A673 (cell line): ENCODE data around the gene SLC44A3. TPM values are rescaled to one million over a fixed set of nuclear protein-coding genes. Genes with fewer than 3 reads are reported as not detected.

Experiments used
- BruUV-seq: library from RNA; stranded (reverse); fragments of 400-500 nt; replicated peaks from 2 replicates; lab custom pipeline; 2021; lab: Mats Ljungman, UMichigan
- CTCF ChIA-PET: fragments of 300-600 bp; sonication (Branson Sonifier 250); formaldehyde crosslinking; loops from one replicate; lab custom pipeline; 2022; ENCODE audit warnings: antibody characterized with exemption; lab: Charles Lee
- POLR2A ChIA-PET: fragments of 300-600 bp; sonication (Branson Sonifier 250); formaldehyde crosslinking; loops from one replicate; lab custom pipeline; 2022; ENCODE audit warnings: antibody characterized with exemption; ENCODE audit not compliant: low non-redundant PET; lab: Charles Lee
- DNase-seq: peaks from one replicate; pipeline ENCODE4 v3.0.0-alpha.2; 2015; ENCODE audit warnings: low spot score
- H3K27ac ChIP-seq: fragments of 200-600 bp; sonication (generic); 2 replicates; pipeline ENCODE4 v1.5.1; 2016; ENCODE audit warnings: mixed run types, low read depth, mild to moderate bottlenecking, mixed read lengths, antibody characterized with exemption, low read length; ENCODE audit not compliant: poor library complexity, severe bottlenecking
- H3K27me3 ChIP-seq: fragments of 200-600 bp; sonication (generic); replicated peaks from 2 replicates; pipeline ENCODE4 v1.6.1; 2017; ENCODE audit warnings: mixed run types, low read depth, mild to moderate bottlenecking, mixed read lengths, antibody characterized with exemption, low read length; ENCODE audit not compliant: insufficient read depth, poor library complexity
- H3K36me3 ChIP-seq: fragments of 200-600 bp; sonication (generic); 2 replicates; pipeline ENCODE4 v1.6.1; 2016; ENCODE audit warnings: mixed run types, mild to moderate bottlenecking, mixed read lengths, antibody characterized with exemption, low read length; ENCODE audit not compliant: insufficient read depth, poor library complexity, severe bottlenecking
- H3K4me1 ChIP-seq: fragments of 200-600 bp; sonication (generic); 2 replicates; pipeline ENCODE4 v1.6.1; 2017; ENCODE audit warnings: mixed run types, mild to moderate bottlenecking, mixed read lengths, antibody characterized with exemption, low read length; ENCODE audit not compliant: insufficient read depth, poor library complexity, severe bottlenecking
- H3K4me3 ChIP-seq: fragments of 200-600 bp; sonication (generic); 2 replicates; pipeline ENCODE4 v1.5.1; 2016; ENCODE audit warnings: low read depth, mixed run types, mild to moderate bottlenecking, mixed read lengths, low read length; ENCODE audit not compliant: poor library complexity, severe bottlenecking
- H3K9me3 ChIP-seq: fragments of 200-600 bp; sonication (generic); 2 replicates; pipeline ENCODE4 v1.6.1; 2016; ENCODE audit warnings: mixed run types, low read depth, mild to moderate bottlenecking, mixed read lengths, antibody characterized with exemption, low read length; ENCODE audit not compliant: poor library complexity, severe bottlenecking
- EZH2 ChIP-seq: fragments of 200-600 bp; sonication (generic); IDR thresholded peaks from 2 replicates; pipeline ENCODE4 v1.6.1; 2017; ENCODE audit warnings: borderline replicate concordance, low read depth, mild to moderate bottlenecking, mixed read lengths, antibody characterized with exemption, low read length; ENCODE audit not compliant: poor library complexity, severe bottlenecking
- intact Hi-C: fragments of 100-400 bp; cut with micrococcal nuclease; formaldehyde crosslinking; loops from one replicate; pipeline ENCODE4 v1.10.0; 2022; ENCODE audit not compliant: unreplicated experiment
- total RNA-seq: library from RNA; stranded (reverse); gene quantifications from 2 replicates; pipeline ENCODE4 v1.2.3, GENCODE V29; 2021
- TF ChIP-seq, protein P1 (sequence below): fragments of 300-800, 200-600 bp; sonication (generic); conservative IDR thresholded peaks from 2 replicates; pipeline ENCODE4 v1.5.1; 2017; ENCODE audit warnings: low read depth, mild to moderate bottlenecking, antibody characterized with exemption, low read length, moderate library complexity, mixed read lengths

The SLC44A3 gene
- total RNA-seq, 1 experiment from 2014 or later: not detected

DNA sequence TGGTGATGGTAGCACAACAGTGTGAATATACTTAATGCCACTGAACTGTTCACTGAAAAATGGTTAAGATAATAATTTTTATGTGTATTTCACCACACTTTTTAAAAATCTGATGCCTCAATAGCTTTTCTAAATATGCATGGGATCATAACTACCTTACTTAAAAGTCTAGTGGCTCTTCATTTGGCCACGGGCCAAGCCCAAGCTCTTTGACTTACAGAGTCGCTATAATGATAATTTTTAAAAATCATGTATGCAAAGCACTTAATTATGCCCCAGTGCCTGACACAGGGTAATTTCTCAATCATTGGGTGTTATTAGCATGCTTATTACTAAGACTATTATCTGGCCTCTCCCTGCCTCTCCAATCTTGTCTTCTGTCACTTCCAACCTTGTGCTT, 114.4 kb downstream of the SLC44A3 start:
- DNase-seq: no peak
- Histone ChIP-seq H3K27me3 (no peaks in the 10 kb centered on the region), H3K27ac (peak overlapping the region; percentile 60), H3K4me3 (no peak overlapping the region), H3K4me1 (peaks cover 29% of the 10 kb centered on the region), H3K36me3 (no peaks in the 10 kb centered on the region), H3K9me3 (no peaks in the 10 kb centered on the region)
- no TSS peak for BruUV-seq
- POLR2A ChIA-PET: no interaction called here
- intact Hi-C loops: no loop called here
- TF ChIP-seq, protein P1, sequence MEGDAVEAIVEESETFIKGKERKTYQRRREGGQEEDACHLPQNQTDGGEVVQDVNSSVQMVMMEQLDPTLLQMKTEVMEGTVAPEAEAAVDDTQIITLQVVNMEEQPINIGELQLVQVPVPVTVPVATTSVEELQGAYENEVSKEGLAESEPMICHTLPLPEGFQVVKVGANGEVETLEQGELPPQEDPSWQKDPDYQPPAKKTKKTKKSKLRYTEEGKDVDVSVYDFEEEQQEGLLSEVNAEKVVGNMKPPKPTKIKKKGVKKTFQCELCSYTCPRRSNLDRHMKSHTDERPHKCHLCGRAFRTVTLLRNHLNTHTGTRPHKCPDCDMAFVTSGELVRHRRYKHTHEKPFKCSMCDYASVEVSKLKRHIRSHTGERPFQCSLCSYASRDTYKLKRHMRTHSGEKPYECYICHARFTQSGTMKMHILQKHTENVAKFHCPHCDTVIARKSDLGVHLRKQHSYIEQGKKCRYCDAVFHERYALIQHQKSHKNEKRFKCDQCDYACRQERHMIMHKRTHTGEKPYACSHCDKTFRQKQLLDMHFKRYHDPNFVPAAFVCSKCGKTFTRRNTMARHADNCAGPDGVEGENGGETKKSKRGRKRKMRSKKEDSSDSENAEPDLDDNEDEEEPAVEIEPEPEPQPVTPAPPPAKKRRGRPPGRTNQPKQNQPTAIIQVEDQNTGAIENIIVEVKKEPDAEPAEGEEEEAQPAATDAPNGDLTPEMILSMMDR: no peak
- TF ChIP-seq EZH2: no peak
- CTCF ChIA-PET: no interaction called here

DNA sequence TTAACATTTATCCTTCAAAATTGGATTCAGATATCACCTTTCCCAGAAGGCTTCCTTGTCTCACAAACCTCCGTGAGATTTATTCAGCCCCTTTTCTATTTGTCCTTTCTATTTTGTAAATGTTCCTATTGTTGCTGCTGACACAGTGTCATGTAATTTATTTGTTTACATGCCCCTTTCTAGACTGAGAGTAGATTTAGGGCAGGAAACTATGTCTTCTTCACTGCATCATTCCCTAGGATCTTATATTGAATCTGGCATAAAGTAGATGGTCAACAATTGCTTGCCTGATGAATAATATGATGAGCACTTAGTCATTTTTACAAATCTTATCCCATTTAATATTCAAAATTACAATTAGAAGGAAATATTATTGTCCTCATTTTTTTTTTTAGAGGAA, 114.9 kb downstream of the SLC44A3 start:
- DNase-seq: no peak
- no peaks in the 10 kb centered on the region for H3K27me3 ChIP-seq
- no peaks in the 10 kb centered on the region for H3K9me3 ChIP-seq
- BruUV-seq: no TSS peak
- intact Hi-C loops: no loop called here
- CTCF ChIA-PET: no interaction called here
- POLR2A ChIA-PET: no interaction called here
- peaks cover 29% of the 10 kb centered on the region for H3K4me1 ChIP-seq
- H3K4me3 ChIP-seq: no peak overlapping the region
- H3K36me3 ChIP-seq: no peaks in the 10 kb centered on the region
- H3K27ac ChIP-seq: peak overlapping the region; percentile 60
- TF ChIP-seq, protein P1: no peak
- TF ChIP-seq EZH2: no peak

DNA sequence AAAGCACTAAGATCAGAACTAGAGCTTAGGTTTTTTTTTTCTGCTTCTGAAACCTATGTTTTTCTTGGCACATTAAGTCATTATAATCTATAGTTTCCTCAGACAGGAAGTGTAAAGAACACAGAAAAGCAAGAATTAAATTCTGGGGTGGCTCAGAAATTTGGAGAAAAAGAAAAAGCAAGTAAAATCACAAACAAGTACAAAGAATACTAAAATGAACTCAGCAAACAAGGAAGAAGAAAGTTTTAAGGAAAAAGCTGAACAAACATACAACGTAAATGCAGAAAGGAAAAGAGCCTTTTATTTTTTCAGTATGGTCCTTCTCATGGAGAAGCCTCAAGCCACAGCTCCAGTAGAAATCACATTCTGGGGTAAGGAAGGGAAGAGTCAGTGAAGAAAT, 115.3 kb downstream of the SLC44A3 start:
- H3K4me3 ChIP-seq: no peak overlapping the region
- no peaks in the 10 kb centered on the region for H3K9me3 ChIP-seq
- ChIA-PET CTCF (no interaction called here), POLR2A (no interaction called here)
- TF ChIP-seq, protein P1: no peak
- no peak for TF ChIP-seq EZH2
- H3K27me3 ChIP-seq: no peaks in the 10 kb centered on the region
- no TSS peak for BruUV-seq
- peaks cover 29% of the 10 kb centered on the region for H3K4me1 ChIP-seq
- intact Hi-C loops: no loop called here
- no peaks in the 10 kb centered on the region for H3K36me3 ChIP-seq
- DNase-seq: no peak
- H3K27ac ChIP-seq: peak overlapping the region; percentile 60
